GM18867 (cell line): ENCODE results near the gene USO1.
"Not testable (repeated sequence)": the region's sequence is repeated elsewhere in the genome, so short reads cannot be mapped to it uniquely, and the experiment has no call there.

Experiments
- ATAC-seq: cut with Tn5 transposase; IDR thresholded peaks from one replicate; pipeline ENCODE4 v1.9.1; 2021; ENCODE audit warnings: mild to moderate bottlenecking, moderate library complexity; ENCODE audit not compliant: unreplicated experiment

USO1 gene

GRCh38 chr4:75714011-75714410 lies 10.4 kb upstream of the USO1 start:
- no peak for ATAC-seq

DNA sequence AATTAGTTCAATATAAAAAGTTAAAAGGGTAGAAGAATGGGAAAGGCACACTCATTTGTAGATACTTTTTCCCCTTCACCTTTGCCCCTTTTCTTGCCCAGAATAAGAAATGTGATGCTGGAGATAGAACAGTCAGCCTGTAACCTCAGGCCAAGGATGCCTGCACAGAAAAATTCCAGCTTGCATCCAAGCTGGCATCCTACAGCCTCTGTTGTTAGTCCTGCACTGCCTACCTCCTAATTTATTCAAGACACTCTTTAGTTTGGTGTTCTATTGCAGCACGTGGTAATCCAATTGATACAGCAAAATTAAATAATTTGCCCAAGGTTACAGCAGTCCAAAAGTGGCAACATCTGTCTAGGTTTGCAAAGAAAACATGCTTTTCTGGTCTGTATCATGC lies 9.7 kb upstream of the USO1 start:
- no peak for ATAC-seq

GRCh38 chr4:75715105-75715799 lies 9.1 kb upstream of the USO1 start:
- no peak for ATAC-seq

DNA sequence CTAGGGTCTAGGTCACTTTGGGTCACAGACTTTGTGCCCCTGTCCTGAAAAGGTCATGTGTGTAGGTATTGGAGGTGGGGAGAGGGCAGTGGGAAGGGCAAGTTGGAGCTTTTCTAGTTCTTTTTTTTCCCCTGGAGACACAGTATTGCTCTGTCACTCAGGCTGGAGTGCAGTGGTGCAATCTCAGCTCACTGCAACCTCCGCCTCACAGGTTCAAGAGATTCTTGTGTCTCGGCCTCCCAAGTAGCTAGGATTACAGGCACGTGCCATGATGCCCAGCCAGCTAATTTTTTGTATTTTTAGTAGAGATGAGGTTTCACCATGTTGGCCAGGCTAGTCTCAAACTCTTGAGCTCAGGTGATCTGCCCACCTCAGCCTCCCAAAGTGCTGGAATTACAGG lies 8.3 kb upstream of the USO1 start:
- ATAC-seq, result not testable (repeated sequence)

GRCh38 chr4:75717408-75717807 lies 7.0 kb upstream of the USO1 start:
- no peak for ATAC-seq

- no peak for ATAC-seq
Observed at GRCh38 chr4:75718529-75718928, 5.8 kb upstream of the USO1 start.

DNA sequence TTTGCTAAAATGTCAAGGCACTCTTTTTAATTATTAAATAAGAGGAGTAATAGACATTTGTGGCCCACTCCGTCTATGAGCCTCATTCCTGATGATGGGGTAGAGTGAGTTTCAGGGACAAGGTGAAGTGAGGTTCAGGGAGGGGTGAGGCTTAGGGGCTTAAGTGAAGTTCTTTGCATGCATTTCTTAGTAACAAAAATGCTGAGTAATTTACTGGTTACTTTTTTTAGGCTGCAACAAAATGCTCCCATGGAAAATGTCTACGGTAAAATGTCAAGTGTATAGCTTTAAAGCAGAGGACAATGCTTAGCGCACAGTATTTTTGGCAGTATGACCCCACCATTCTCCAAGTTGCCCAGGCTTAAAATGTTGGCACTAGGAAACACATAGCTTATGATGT lies 2.0 kb upstream of the USO1 start:
- ATAC-seq, result no peak

GRCh38 chr4:75723163-75724065 lies 963 bp upstream of the USO1 start:
- no peak for ATAC-seq

DNA sequence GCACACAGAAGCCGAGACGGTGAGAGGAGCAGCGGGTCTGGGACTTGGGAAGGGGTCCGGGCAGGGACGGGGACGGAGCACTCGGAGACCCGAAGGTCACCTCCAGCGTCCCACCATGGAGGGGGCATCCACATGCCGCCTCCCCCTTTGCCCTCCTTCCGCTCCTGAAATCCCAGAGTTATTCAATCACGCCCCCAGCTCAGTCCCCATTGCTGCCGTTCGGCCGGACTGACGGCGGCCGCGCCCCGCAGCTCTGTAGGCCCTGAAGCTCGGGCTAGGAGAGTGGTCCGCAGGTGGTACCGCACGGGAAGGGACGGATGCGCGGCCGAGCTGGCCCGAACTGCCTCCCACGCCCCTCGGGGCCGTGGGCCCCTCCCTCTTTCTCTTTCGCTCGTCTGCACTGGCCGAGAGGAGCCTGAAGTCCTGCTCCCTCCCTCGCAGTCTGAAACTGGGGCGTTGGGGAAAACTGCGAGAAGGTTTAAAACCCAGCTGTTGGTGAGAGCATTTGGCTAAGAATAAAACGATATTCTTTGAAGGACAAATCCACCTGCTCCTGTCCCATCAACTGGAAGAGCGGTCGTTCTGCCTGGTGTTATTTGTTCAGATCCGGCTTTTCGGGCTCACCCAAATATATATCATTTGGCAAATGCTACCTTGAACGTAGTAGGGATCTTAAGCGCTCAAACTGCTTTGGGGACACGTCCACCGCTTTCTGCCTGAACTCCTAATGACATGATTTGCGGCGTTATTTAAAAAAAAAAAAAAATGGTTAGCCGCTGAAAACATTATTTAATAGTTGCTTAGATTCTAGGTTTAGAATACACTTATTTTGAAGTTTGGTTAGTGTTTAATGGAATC lies 719 bp downstream of the USO1 start:
- peak; percentile 60 for ATAC-seq

DNA sequence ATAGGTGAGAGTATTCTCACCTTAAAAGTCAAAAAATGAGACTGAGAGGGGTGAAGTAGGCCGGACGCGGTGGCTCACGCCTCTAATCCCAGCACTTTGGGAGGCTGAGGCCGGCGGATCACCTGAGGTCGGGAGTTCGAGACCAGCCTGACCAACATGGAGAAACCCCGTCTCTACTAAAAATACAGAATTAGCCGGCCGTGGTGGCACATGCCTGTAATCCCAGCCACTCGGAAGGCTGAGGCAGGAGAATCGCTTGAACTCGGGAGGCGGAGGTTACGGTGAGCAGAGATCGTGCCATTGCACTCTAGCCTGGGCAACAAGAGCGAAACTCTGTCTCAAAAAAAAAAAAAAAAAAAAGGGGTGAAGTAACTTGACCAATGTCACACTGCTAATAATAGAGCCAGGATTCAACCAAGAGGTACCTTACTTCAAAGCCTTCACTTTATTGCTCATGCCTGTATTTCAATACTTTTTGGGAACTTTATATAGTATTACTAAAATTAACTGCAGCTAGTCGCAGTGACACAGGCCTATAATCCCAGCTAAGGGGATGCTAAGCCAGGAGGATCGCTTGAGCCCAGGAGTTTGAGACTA lies 1.7 kb downstream of the USO1 start:
- not testable (repeated sequence) for ATAC-seq

- no peak for ATAC-seq
Observed at GRCh38 chr4:75726577-75726976, 2.2 kb downstream of the USO1 start.

DNA sequence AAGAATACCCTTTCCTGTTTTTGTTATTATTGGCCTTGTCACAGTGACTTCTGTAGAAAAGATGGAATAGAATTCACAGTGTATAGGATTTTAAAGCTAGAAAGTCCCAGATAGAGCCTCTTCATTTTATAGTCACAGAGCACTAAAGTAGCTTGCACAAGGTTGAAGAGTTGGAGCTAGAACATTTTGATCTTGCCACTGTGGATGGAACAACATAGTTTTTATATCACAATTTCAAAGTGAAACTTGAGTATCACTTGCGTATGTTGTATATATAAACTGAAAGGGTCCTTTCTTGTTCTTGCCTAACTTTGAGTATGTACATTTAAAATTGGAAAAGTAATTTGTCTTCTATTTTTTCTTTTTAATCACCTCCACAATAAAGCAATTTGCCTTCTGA lies 2.7 kb downstream of the USO1 start:
- ATAC-seq, result no peak

DNA sequence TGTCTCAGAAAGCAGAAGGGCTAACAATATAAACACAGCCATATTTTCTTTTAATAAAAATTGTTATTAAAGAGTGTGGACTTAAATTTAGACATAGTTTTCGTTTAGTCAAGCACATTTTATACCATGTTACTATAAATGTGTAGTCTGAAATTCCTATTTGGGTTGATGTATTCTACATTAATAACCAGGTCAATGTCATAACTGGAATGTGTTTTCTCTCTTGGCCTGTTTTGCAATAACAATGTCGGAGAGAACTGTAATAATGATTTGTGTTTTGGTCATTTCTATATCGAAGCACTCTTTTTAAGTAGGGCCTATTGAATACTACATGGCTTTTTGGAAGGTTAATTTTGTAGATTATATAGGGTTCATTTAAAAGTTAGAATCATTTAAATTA lies 5.5 kb downstream of the USO1 start:
- ATAC-seq, result no peak

GRCh38 chr4:75733369-75733768 lies 9.0 kb downstream of the USO1 start:
- ATAC-seq, result no peak

- no peak for ATAC-seq
Observed at GRCh38 chr4:75735525-75735924, 11.1 kb downstream of the USO1 start.

GRCh38 chr4:75736862-75737261 lies 12.5 kb downstream of the USO1 start:
- ATAC-seq, result no peak

DNA sequence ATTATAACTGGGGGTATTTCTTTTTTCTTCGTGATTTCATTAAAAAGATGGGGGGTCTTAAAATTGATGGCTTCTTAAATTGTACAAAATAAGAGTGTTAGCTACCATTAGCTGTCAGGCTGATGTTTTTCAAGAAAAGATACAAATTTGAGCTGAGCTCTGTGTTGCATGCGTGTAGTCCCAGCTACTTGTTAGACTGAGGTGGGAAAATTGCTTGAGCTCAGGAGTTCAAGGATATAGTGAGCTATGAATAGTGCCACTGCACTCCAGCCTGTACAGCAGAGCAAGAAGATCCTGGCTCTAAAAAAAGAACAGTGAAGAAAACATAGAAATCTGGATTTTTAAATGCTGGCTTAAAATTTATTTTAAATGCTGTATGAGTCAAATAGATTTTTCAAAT lies 13.0 kb downstream of the USO1 start:
- ATAC-seq, result no peak

GRCh38 chr4:75741027-75741426 lies 16.6 kb downstream of the USO1 start:
- ATAC-seq, result no peak

DNA sequence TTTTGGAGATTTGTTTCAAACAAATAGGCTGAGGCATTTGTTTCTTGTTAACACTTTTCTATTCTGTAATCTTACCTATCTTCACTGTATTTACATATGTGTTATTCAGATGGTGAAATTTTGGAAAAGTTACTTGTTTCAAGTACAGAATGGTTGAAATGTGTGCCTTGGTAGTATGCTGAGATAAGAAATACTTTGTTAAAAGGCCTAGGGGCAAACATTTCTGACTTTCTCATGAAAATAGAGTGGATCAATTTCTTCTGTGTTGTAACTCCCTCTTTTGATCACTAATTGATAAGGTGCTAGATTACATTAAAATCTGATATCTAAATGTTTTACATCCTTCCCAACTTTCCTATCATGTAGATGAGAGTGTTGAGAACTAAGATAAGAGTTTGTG lies 18.1 kb downstream of the USO1 start:
- no peak for ATAC-seq

DNA sequence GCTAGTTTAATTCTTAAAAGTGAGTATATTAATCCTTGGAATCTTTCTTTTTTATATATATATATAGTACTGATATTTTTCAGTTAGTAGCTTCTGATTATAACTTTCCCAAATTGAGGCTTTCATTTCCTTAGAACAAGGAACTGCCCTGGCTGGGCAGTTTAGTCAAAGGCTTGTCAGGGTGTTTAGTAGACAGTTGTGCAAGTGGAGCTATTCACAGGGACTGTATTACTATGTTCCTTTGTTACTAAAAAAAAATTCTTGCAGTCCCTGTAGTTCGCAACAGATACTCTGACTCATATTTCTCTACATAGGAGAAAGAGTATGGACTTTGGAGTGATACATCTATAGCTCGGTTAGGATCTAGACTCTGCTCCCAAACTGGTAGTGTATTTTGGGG lies 20.8 kb downstream of the USO1 start:
- ATAC-seq, result no peak

GRCh38 chr4:75745721-75746199 lies 21.4 kb downstream of the USO1 start:
- no peak for ATAC-seq
